DMS153 treated with DMSO at 0.1 percent for 48 hours (cell line): ENCODE measurements around the gene PRKG1.

ENCODE experiments used
- DNase-seq: peaks from one replicate; lab custom pipeline; 2025; ENCODE audit not compliant: unreplicated experiment; lab: John Stamatoyannopoulos, UW

Gene PRKG1

GRCh38 chr10:51485668-51486067, 411.4 kb downstream of the PRKG1 start:
- DNase-seq: no peak

- no peak for DNase-seq
Measured at GRCh38 chr10:51487576-51487975, 413.3 kb downstream of the PRKG1 start.

- no peak for DNase-seq
Measured at GRCh38 chr10:51488766-51489408, 414.6 kb downstream of the PRKG1 start.

- DNase-seq: no peak
Measured at GRCh38 chr10:51498424-51498823, 424.1 kb downstream of the PRKG1 start.

GRCh38 chr10:51501396-51501795, 427.1 kb downstream of the PRKG1 start:
- no peak for DNase-seq

GRCh38 chr10:51502124-51502523, 427.8 kb downstream of the PRKG1 start:
- DNase-seq: no peak

- DNase-seq: no peak
Measured at GRCh38 chr10:51503378-51503777, 429.1 kb downstream of the PRKG1 start.

- no peak for DNase-seq
Measured at GRCh38 chr10:51507476-51507875, 433.2 kb downstream of the PRKG1 start.

GRCh38 chr10:51508156-51508555, 433.9 kb downstream of the PRKG1 start:
- no peak for DNase-seq

- DNase-seq: no peak
Measured at GRCh38 chr10:51510231-51510630, 435.9 kb downstream of the PRKG1 start.

GRCh38 chr10:51521605-51522004, 447.3 kb downstream of the PRKG1 start:
- no peak for DNase-seq

GRCh38 chr10:51522858-51523257, 448.6 kb downstream of the PRKG1 start:
- no peak for DNase-seq

GRCh38 chr10:51523440-51523839, 449.2 kb downstream of the PRKG1 start:
- no peak for DNase-seq

- DNase-seq: no peak
Measured at GRCh38 chr10:51524041-51524440, 449.8 kb downstream of the PRKG1 start.

GRCh38 chr10:51527522-51528219, 453.4 kb downstream of the PRKG1 start:
- DNase-seq: no peak

- DNase-seq: no peak
Measured at GRCh38 chr10:51528527-51528926, 454.2 kb downstream of the PRKG1 start.

- no peak for DNase-seq
Measured at GRCh38 chr10:51530541-51530940, 456.3 kb downstream of the PRKG1 start.

GRCh38 chr10:51532044-51532443, 457.8 kb downstream of the PRKG1 start:
- no peak for DNase-seq

GRCh38 chr10:51542853-51543252, 468.6 kb downstream of the PRKG1 start:
- no peak for DNase-seq

- DNase-seq: no peak
Measured at GRCh38 chr10:51544933-51545332, 470.6 kb downstream of the PRKG1 start.

- no peak for DNase-seq
Measured at GRCh38 chr10:51547941-51548340, 473.7 kb downstream of the PRKG1 start.

GRCh38 chr10:51552879-51553278, 478.6 kb downstream of the PRKG1 start:
- DNase-seq: no peak
